HG03108 (cell line): ENCODE measurements around the gene MACROD2.

Source experiments
- ATAC-seq: cut with Tn5 transposase; IDR thresholded peaks from one replicate; pipeline ENCODE4 v1.9.1; 2021; ENCODE audit warnings: moderate library complexity; ENCODE audit not compliant: unreplicated experiment

The MACROD2 gene

DNA sequence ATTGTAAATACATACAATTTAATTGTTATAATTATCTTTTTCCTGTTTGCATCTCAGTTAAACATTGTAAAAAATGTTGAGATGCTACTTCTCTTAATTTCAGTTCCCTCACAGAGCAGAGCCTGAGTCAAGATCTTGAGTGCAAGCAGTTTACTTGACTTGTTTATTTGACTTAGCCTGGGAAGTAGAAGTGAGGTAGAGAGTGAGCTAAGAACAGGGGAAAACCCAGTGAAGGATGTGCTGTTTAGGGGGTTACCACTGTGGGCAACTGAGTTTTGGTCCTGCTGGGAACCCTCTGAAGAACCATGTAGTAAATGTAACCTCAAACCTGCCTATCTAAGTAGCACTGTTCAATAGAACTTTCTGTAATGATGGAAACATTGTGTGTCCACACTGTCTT is 837.3 kb downstream of the MACROD2 start:
- peak; percentile 53 for ATAC-seq

DNA sequence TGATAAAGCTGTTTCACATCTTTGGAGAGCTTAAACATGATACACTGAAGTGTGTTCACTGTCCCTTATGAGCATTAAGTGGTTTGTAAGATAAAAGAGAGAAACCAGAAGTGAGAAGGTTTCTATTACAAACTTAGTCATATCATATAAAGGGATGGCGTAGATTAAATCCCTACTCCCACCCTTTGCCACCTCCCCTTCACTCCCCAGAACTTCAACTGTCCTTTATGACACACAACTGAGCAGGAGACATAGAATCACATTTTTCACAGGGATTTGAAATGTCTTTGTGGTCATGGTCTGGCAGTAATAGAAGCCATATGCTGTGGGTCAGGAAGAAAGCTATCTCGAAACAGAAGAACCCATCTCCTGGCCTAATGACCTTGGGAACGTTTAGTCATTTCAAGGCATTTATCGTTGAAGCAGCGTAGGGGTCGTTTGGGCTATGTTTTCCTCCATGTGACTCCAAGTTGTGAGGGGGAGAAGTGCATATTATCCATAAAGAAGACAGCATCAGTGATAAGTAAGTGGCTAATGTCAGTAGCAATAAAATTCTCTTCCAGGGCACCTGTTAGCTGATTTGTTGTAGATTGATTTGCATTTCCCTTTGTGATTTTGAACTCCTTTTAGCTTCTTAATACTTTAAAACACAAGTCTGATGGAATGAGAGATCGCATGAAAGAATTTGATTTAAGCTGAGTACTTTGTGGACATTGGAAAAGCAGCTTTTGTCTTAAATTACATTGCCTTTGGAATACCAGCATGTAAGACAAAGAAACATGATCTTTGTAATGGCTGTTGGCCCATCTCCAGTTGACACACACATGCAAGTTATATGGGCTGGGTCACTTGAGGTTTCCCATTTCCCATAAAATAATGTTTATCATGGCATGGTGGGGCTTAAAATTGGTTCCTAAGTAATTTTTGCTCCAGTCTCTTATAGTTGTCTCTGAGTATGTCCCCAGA is 843.6 kb downstream of the MACROD2 start:
- ATAC-seq, result peak; percentile 86

DNA sequence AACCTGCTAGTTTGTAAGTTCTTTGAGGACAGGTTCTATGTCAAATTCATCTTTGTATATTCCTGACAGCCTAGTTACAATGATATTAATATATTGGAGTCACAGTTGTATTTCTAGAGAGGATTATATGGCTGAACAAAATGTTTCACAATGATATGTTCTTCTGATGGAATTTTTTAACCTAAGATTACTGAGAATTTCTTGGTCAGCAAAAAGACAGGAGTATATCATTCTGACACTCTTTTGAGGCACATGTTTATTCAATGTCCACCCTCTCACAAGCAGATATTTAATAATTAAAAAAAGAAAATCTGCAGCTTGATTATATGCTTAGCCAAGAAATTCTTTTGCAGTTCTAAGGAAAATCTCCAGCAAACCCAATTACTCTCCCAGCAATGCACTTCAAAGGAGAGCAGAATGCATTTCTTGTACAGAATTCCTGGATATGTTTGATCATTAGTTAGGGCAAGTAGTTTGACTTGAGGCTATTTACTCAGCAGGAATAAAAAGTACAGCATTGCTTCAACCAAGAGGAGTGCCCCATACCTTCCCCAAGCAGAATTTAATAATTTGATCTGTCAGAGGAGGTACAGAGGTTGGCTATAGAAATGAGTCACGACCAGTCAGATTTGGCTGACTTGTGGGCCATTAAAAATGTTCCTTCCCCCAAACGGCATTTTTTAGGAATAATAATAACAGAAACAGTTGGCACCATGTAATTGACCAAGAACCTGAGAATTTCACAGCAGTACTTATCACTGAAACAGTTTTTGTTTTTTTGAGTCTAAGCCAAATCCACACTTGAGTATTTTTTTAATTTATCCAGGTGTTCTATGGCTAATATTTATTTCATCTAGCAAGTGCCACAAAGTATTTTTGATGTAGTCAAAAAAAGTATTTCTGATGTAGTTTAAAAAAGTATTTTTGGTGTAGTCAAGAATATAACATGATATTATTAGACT is 850.2 kb downstream of the MACROD2 start:
- ATAC-seq, result no peak

DNA sequence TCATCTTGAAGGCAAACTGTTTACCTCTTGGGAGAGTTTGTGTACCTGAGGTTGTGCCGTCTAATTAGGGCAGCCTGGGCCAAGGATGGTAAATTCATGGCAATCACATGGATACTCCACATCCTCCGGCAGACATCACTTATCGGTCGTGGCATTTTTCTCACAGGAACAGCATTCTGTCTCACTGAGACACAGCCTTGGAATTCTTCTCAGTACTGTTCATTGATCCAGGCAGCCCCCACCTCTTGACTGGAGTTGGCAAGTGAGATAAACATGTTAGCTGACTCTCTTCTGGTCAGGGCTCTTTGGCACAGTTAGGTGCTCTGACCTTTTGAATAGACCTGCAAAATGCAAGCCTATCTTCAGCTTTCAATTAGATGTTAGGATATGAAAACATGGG is 853.5 kb downstream of the MACROD2 start:
- no peak for ATAC-seq

DNA sequence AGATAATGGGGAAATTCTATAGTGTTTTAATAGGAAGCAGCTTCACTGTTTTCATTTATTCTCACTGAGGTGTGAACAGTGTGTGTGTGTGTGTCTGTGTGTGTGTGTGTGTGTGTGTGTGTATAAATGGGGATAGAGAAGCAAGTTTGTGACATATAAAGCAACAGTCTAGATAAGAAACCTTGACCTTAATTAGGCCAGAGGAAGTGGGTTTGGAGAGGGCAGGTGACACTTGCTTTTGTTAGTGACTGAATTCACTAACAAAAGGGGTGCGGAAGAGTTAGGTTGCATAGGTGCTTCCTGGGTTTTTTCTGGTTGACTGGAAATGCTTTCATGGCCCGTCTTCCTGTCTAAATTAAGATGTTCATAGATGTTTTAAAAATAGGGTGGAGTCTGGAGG is 857.8 kb downstream of the MACROD2 start:
- no peak for ATAC-seq

GRCh38 chr20:14855171-14855570 is 859.9 kb downstream of the MACROD2 start:
- no peak for ATAC-seq

DNA sequence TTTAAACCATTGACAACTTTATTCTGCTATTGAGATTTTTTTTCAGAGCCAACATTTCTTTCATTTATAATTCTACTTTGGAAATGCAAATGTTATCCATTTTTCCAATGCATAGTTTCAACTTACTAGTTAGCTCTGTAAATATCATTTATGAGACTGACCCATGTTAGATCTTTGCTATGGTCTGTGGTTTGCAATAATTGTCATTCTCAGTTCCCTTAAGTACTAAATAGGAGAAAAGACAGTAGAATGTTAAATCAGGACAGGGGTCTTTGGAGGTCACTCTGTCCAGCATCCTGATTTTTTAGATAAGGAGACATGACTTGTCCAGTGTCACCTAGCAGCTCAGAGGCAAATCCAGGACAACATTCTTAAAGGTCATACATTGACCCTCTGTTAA is 864.3 kb downstream of the MACROD2 start:
- no peak for ATAC-seq

DNA sequence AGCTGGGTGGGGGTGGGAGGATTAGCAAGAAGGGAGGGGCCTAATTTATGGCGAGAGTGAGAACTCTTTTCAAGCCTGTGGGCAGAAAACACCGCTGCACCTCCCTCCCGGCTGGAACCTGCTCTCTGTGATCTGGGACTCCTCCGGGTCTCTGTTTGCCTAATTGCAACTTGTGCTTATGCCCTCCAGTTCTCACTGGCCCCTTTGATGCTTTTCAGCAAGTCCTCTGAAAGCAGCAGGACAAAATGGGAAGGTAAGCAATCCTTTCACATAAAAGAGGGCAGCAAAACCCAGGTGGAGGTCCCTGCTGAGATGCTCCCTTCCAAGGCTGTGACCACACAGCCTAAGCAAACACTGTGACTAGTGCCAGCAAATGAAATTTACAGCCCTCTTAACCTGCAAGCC is 865.1 kb downstream of the MACROD2 start:
- no peak for ATAC-seq

DNA sequence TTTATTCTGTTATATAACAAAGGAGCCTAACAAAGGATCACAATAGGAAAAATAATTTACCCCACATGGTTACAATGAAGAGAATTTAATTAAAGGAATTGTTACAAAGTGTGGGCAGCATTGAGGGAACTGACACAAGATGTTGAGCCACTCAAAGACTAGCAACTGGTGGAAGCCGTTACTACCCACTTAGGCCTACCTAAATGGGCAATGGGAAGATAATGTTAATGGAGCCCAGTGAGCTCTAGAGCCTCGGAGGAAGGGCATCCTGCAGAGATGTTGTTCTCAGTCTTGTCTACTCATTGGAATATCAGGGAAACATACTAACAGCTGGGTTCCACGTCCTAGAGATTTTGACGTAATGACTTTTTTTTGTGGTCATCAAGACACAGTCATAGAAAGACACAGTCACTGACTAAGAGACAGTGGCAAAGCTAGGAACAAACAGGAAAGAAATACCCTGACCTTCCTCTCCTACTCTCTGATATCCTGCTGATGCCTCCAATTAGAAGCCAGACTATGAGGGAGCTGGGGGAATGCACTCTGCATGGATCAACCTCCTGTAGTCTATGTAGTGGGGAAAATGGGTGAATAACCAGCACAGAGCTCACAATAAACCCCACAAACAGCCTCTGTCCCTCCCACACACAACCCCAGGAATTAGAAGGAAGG is 865.8 kb downstream of the MACROD2 start:
- ATAC-seq, result no peak

DNA sequence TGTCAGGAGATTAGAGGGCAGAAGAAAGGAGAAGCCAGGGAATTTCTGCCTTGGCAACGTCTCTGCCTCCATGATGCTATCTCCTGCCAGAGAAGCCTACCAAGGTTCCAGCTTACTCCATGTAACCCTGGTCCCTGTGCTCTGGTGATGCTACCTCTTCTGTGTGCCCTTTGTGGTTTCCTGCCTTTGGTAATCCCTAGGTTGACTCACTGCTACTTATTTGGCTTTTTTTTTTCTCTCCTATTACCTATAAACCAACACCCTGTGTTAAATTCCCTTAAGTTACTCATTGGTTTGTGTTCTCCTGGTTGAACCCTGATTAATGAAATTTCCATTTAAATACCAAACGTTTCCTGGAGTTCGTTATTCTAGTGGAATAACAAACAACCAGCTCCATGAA is 869.9 kb downstream of the MACROD2 start:
- ATAC-seq, result no peak

- no peak for ATAC-seq
These were observed 870.4 kb downstream of the MACROD2 start for GRCh38 chr20:14865731-14866130.

DNA sequence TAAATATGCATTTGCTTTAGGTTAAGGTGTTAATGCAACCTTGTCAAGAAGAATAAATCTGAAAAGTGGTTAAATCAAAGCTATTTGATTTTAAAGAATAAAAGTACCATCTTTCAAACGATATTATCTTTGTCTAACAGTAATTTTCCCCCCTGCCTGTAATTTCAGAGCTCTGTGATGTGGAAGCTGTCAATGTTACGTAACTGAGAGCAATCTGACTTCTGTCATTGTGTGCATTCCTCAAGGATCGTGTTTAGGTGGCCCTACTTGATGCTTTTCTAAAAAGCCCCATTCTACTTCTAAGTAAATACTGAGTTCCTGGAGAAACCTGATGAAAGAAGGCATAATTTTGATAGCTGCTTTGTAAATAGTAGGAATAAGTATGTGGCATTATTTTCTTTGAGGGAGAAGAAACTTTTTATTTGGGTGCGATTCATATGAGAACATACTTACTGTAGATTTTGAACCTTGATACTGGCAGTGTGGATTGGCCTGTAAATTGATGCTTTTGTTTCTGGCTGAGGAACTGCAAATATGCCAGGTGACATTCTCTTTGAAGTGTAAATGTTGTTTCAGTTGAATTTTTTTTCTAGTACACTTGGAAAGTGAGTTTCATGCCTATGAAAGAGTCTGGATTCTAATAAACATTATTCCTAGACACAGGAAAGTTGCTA is 871.7 kb downstream of the MACROD2 start:
- ATAC-seq, result no peak

- no peak for ATAC-seq
These were observed 882.1 kb downstream of the MACROD2 start for GRCh38 chr20:14877301-14878028.

DNA sequence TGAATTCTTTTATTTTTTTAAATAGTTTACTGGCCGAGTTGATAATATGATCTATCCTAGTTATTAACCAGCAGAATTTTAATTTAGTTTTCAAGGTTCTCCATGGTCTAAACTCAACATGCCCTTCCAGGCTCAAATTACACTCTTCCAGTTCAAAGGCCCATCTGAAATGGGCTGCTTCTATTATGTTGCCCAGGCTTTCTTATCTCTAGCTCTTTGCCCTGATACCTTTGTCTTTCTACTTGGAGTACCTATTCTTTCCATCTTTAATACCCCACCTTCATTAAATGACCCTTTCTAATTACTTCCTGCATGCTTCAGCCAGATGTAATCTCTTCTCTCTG is 883.3 kb downstream of the MACROD2 start:
- ATAC-seq, result no peak

DNA sequence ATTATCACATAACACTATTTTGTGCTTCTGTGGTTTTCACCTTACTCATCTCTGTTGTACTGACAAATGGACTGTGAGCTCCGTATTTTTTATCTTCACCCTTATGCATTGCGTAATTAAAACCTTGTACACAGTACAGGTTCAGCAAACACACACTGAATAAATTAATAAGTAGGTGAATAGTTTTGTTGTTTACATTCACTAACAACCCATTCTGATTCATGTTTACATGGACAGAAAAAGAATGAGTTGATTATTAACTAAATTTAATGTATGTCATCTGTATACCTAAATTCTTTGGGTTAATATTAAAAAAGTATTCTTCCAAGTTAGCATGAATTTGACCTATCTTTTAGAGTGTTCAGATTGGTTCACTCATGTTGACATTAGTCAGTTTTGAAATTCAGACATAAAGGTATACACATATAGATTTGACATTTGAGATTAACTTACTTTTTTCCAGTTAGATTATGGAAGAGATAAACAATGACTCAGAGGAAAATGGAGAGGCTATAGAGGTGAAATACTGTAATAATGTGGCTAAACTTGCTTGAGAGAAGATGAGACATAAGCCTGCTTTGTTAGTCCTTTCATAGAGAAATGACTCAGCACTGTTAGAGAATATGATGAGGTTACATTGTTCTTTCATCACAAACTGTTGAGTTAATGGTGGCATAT is 883.8 kb downstream of the MACROD2 start:
- peak; percentile 64 for ATAC-seq

DNA sequence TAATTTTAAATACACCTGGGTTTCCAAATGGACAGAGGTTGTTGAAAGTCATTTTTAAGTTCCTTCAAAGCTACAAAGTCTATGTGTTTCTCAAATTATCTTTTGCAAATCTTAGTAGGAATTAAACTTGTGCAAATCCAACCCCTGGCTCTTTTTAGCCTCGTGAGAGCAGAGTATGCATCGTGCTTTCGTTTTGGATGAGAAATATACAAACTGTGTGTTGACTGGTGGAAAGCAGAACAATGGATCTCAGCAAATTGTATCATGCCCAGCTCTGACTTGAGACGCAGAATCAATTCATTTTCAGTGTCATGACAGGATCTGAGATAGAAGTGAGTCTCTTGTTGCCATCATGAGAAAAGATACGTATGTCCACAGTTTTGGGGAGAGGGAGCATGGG is 884.5 kb downstream of the MACROD2 start:
- no peak for ATAC-seq

DNA sequence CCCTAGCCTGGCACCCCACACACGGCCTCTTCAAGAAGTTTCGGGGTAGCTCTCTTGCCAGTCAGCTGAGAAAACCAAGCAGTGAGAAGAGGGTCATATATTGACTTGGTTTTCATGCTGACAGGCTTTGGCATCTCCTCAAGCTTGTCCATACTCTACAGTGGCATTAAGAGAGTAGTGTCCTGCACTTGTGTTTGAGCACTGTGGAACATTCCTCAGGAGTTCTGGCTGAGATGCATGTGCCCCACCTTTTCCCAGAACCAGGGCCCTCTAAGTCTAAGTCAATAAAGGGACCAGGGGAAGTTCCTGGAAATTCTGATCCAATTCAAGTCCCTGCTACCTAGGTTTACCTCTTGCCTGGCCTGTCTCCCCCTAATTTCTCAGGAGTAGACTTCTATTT is 886.2 kb downstream of the MACROD2 start:
- ATAC-seq, result no peak

GRCh38 chr20:14882157-14882556 is 886.8 kb downstream of the MACROD2 start:
- ATAC-seq, result no peak

GRCh38 chr20:14882846-14883245 is 887.5 kb downstream of the MACROD2 start:
- ATAC-seq, result no peak
